ENCODE results near the gene CCDC86. TPM values are rescaled to one million over a fixed set of nuclear protein-coding genes. Genes with fewer than 3 reads are reported as not detected.

Gene CCDC86
- total RNA-seq, 1 experiment from 2014 or later = 22.3 TPM

DNA sequence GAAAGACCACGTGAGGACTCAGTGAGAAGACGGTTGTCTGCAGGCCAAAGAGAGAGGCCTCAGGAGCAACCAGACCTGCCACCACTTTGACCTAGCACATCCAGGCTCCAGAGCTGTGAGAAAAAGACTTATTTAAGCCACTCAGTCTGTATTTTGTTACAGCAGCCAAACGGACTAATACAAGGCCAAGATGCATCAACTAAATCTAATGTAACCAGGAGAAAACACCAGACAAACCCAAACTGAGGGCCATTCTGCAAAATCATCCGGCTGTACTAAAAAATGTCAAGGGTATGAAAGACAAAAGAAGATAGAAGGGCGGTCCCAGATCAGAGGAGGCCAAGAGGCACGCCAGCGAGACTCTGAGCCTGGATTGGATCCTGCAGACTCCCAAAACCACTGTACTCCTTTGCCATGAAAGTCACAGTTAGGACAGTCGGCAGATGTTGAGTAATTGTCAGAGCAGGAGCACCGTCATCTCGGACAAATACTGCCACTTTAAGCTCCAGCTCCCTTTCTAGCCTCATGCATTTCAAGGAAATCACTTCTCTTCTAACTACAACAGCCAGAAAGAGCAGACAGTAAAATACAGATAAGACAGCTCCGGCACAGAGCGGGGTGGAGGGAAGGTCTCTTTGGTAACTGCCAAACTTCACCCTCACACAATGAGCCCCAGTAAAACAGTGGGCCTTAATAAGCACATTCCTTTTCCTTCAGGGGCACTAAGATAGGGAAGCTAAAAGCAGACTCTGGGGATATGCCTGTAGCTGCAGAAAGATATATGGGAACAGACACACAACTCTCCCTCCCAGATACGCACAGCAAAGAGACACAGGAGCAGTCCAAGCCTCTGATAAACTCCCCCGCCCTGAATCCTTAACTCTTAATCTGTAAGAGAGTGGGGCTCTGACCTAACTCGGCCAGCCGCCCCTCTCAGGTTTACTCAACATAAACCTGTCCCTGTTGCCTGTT lies 21.9 kb downstream of the CCDC86 start:
- H3K27ac ChIP-seq = no peak overlapping the region
- H3K4me1 ChIP-seq (replicated peaks) = peaks cover 4% of the 10 kb centered on the region
- H3K36me3 ChIP-seq = no peaks in the 10 kb centered on the region
- DNase-seq (ENCODE audit: low read depth in 1 of 2, low spot score in 2 of 2) = no peak
- H3K9me3 ChIP-seq (replicated peaks) = 0 out of 2 replicates have a peak, but pooled peaks cover 3% of the 10 kb centered on the region
- no peak overlapping the region for H3K4me3 ChIP-seq
- no peaks in the 10 kb centered on the region; the same call in 1 of the 2 replicates for H3K27me3 ChIP-seq (replicated peaks)

DNA sequence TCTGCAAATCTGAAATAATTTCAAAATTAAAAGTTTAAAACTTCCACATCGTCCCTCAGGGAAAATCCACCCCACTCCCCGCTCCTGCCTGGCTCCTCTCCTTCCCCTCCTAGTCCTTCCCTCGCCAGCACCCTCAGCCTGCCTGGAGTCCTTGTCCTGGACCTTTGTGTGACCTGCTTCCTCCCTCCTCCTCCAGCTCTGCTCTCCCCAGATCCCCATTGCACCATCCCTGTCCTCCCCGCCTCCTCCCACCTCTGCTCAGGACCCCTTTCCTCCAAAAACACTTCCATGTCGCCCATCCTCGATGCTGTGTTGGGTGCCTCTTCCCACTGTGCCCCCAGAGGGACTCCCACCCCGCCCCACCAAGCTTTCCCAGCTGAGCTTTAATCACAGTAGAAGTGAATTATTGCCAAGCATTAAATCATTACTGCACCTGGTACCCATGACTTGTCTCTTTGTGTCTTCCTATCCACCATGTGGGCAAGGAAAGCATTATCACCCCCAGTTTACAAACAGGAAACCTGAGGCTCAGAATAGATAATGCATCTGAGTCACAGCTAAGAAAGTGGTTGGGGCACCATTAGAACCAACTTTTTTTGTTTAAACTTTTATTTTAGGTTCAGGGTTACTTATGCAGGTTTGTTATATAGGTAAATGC lies 23.1 kb downstream of the CCDC86 start:
- no peaks in the 10 kb centered on the region; the same call in 1 of the 2 replicates for H3K27me3 ChIP-seq (replicated peaks)
- no peaks in the 10 kb centered on the region for H3K36me3 ChIP-seq
- H3K9me3 ChIP-seq (replicated peaks) = 0 out of 2 replicates have a peak, but pooled peaks cover 3% of the 10 kb centered on the region
- no peaks in the 10 kb centered on the region for H3K4me1 ChIP-seq (replicated peaks)
- no peak for DNase-seq (ENCODE audit: low read depth in 1 of 2, low spot score in 2 of 2)
- no peak overlapping the region for H3K27ac ChIP-seq
- H3K4me3 ChIP-seq = no peak overlapping the region

DNA sequence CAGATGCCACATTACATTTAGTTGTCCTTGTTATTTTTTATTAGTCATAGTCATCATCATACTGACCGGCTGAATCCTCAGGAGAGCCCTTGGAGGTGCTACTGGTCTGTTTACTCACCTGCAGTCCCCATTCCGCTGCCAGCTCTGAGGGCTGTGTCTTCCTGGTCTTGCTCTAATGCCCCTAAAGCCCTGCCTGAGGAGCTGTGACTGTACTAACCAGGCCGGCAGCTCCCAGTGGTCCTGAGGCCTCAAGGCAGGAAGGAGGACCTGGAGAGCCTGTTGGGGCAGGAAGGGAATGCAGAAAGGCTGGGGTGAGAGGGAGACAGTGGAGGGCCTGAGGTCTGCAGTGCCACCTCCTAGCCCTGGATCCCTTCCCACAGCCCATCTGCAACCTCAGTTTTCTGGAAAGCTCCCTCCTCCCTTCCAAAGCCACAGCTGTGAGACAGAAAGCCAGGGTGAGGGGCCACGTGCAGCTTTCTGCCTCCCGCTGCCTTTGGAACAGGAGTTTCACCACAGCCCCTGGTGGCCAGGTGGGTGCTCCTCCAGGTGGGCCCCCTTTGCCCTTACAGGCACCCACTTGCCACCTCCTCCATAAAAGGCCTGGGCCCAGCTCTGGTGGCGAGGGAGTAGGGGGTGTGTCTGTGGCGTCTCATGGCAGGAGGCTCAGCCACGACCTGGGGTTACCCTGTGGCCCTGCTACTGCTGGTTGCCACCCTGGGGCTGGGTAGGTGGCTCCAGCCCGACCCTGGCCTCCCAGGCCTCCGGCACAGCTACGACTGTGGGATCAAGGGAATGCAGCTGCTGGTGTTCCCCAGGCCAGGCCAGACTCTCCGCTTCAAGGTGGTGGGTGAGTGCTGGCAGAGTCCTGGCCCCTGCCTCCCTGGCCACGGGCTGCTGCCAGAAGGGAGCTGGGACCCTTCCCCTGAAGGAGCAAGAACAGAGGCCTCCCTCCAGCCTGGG lies 25.3 kb downstream of the CCDC86 start, which contains the start of gene ZP1:
Gene ZP1 (plus strand): TSS at position 632 of the 960 bp plus-strand sequence. CDS start 20 bp downstream, at position 652.
- Histone ChIP-seq H3K4me1 (replicated peaks) (no peaks in the 10 kb centered on the region), H3K27ac (no peak within 1 kb of the TSS), H3K36me3 (no peaks in the 10 kb centered on the region), H3K27me3 (replicated peaks) (no peaks in the 10 kb centered on the region; the same call in 1 of the 2 replicates), H3K9me3 (replicated peaks) (0 out of 2 replicates have a peak, but pooled peaks cover 3% of the 10 kb centered on the region), H3K4me3 (no peak within 1 kb of the TSS)
- DNase-seq (ENCODE audit: low read depth in 1 of 2, low spot score in 2 of 2) = no peak

DNA sequence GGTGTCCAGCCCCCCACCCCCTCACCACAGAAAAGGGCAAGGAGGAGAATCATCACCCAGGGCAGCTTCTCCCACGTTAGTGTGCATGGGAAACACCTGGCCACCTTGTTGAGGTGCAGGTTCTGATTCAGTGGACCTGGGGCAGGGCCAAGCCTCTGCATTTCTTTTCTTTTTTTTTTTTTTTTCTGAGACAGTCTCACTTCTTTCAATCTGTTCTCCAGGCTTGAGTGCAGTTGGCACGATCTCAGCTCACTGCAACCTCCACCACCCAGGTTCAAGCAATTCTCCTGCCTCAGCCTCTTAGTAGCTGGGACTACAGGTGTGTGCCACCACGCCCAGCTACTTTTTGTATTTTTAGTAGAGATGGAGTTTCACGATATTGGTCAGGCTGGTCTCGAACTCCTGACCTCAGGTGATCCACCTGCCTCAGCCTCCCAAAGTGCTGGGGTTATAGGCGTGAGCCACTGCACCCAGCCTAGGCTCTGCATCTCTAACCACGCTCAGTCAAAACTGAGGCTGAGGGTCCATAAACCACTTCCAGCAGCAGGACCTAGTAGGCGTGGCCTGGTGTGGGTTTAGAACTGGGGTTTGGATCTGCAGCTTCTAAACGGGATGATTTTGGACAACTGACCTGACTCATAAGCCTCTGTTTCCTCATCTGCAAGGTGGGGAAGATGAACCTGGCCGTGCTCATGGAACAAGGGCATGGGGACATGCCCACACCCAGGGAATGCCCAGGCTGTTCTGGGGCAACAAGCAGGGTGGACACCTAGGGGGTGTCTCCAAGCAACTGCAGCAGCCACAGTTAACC lies 26.2 kb downstream of the CCDC86 start:
- 0 out of 2 replicates have a peak, but pooled peaks cover 3% of the 10 kb centered on the region for H3K9me3 ChIP-seq (replicated peaks)
- DNase-seq (ENCODE audit: low read depth in 1 of 2, low spot score in 2 of 2) = no peak

DNA sequence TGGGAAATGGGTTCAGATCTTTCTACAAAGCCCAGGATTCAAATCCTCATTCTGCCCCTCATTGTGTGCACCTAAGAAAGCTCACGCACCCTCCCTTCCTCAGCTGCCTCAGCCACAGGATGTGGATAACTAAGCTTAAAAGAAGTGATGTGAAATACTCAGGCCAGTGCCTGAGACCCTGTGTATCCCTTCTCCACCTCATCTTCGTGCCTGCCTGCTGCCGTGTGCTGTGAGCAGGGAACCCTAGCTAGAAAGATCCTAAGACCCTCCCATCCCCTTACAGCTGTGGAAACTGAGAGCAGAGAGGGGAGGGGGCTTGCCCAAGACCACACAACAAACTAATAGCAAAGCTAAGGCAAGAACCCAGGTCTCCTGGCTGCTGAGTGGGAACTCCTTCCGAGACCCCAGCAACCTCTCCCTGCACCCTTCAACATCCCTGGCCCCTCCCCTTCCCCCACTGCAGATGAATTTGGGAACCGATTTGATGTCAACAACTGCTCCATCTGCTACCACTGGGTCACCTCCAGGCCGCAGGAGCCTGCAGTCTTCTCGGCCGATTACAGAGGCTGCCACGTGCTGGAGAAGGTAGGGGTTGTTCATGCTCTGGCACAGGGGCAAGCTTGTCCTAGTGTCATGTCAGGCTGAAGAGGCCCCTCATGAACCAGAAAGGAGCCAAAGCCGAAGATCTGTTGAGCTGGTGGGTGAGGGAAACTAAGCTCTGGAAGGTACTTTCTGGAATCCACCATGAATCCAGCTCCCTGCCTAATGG lies 27.0 kb downstream of the CCDC86 start:
- no peak overlapping the region for H3K27ac ChIP-seq
- H3K36me3 ChIP-seq = no peaks in the 10 kb centered on the region
- no peak overlapping the region for H3K4me3 ChIP-seq
- H3K9me3 ChIP-seq (replicated peaks) = 0 out of 2 replicates have a peak, but pooled peaks cover 3% of the 10 kb centered on the region
- no peaks in the 10 kb centered on the region; the same call in 1 of the 2 replicates for H3K27me3 ChIP-seq (replicated peaks)
- peaks cover 10% of the 10 kb centered on the region for H3K4me1 ChIP-seq (replicated peaks)
- no peak for DNase-seq (ENCODE audit: low read depth in 1 of 2, low spot score in 2 of 2)

More for the DNA sequence above, 26.2 kb downstream of the CCDC86 start:
- Histone ChIP-seq H3K4me3 (no peak overlapping the region), H3K4me1 (replicated peaks) (peaks cover 5% of the 10 kb centered on the region), H3K27ac (no peak overlapping the region), H3K27me3 (replicated peaks) (no peaks in the 10 kb centered on the region; the same call in 1 of the 2 replicates), H3K36me3 (no peaks in the 10 kb centered on the region)

DNA sequence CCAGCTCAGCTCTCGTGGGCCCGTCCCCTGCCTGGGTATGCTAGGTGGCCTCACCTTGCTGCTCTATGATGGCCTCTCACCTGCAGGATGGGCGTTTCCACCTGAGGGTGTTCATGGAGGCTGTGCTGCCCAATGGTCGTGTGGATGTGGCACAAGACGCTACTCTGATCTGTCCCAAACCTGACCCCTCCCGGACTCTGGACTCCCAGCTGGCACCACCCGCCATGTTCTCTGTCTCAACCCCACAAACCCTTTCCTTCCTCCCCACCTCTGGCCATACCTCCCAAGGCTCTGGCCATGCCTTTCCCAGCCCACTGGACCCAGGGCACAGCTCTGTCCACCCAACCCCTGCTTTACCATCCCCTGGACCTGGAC lies 27.5 kb downstream of the CCDC86 start:
- Histone ChIP-seq H3K36me3 (no peaks in the 10 kb centered on the region), H3K4me3 (no peak overlapping the region), H3K27ac (no peak overlapping the region), H3K9me3 (replicated peaks) (0 out of 2 replicates have a peak, but pooled peaks cover 3% of the 10 kb centered on the region), H3K4me1 (replicated peaks) (peaks cover 10% of the 10 kb centered on the region), H3K27me3 (replicated peaks) (no peaks in the 10 kb centered on the region)
- no peak for DNase-seq (ENCODE audit: low read depth in 1 of 2, low spot score in 2 of 2)

DNA sequence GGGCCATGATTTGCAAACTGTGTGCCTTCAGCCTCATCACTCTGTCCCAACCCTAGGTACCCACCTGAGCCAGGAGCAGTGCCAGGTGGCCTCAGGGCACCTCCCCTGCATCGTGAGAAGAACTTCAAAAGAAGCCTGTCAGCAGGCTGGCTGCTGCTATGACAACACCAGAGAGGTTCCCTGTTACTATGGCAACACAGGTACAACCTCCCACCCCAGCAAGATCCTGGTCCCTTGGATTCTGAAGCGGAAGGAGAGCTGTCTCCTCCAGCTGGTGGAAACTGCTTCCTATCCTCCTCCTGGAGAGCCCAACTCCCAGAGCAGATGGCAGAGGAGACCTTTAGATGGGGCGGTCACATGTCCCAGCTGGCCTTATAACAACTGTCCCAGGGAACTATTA lies 28.4 kb downstream of the CCDC86 start:
- H3K4me3 ChIP-seq = no peak overlapping the region
- H3K9me3 ChIP-seq (replicated peaks) = 0 out of 2 replicates have a peak, but pooled peaks cover 2% of the 10 kb centered on the region
- no peaks in the 10 kb centered on the region for H3K36me3 ChIP-seq
- DNase-seq (ENCODE audit: low read depth in 1 of 2, low spot score in 2 of 2) = no peak
- H3K27me3 ChIP-seq (replicated peaks) = no peaks in the 10 kb centered on the region
- peaks cover 10% of the 10 kb centered on the region for H3K4me1 ChIP-seq (replicated peaks)
- no peak overlapping the region for H3K27ac ChIP-seq

DNA sequence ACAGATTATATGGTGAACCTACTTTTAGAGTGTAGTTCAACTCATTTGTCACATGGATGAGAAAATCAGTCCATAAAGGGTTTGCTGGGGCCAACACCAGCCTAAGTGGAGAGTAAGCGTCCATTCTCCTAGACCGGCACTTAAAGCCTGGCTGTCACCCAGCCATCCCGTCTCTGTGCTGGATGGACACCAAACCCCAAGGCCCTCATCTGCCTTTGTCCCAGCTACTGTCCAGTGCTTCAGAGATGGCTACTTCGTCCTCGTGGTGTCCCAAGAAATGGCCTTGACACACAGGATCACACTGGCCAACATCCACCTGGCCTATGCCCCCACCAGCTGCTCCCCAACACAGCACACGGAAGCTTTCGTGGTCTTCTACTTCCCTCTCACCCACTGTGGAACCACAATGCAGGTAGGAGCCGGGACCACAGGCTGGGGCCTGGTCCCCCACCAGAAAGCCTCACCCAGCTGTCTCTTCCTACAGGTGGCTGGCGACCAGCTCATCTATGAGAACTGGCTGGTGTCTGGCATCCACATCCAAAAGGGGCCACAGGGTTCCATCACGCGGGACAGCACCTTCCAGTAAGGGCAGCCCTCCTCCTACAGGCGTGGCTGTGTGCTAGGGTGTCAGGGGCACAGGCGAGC lies 28.9 kb downstream of the CCDC86 start:
- DNase-seq (ENCODE audit: low read depth in 1 of 2, low spot score in 2 of 2) = no peak

DNA sequence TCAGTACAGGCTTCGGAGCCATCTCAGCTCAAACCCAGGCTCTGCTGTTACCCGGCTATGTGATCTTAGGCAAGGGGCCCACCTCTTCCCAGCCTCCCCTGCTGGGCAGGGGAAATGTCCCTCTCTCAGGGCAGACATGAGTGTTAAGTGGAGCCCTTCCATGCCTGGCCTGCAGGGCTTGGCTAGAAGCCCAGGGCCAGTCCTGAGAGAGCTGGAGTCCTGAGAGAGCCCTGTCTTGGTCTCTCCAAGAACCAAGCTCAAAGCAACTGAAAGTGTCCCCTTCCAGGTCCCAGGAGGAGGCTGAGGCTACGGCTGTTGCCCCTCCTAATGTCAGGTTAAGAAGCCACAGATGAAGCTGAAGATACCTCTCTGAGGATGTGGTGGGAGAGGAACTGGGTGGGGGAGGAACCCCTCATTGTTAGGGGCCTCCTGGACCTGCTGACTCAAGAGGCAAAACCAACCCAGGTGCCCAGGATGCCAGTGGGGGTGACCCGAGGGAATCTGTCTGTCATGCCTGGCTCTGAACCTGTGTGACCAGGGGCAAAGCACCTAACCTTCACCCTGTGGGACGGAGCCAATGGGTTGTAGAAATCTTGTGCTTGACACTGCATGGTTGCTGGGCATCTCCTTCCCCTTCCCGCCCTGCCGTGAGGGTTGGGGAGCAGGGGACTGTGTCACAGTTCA lies 29.6 kb downstream of the CCDC86 start:
- H3K36me3 ChIP-seq = no peaks in the 10 kb centered on the region
- H3K4me3 ChIP-seq = no peak overlapping the region
- H3K4me1 ChIP-seq (replicated peaks) = peaks cover 10% of the 10 kb centered on the region
- H3K27me3 ChIP-seq (replicated peaks) = no peaks in the 10 kb centered on the region
- no peak for DNase-seq (ENCODE audit: low read depth in 1 of 2, low spot score in 2 of 2)
- H3K27ac ChIP-seq = no peak overlapping the region
- H3K9me3 ChIP-seq (replicated peaks) = no peaks in the 10 kb centered on the region

More for the DNA sequence above, 28.9 kb downstream of the CCDC86 start:
- H3K4me3 ChIP-seq = no peak overlapping the region
- H3K4me1 ChIP-seq (replicated peaks) = peaks cover 10% of the 10 kb centered on the region
- no peak overlapping the region for H3K27ac ChIP-seq
- H3K36me3 ChIP-seq = no peaks in the 10 kb centered on the region
- no peaks in the 10 kb centered on the region for H3K27me3 ChIP-seq (replicated peaks)
- no peaks in the 10 kb centered on the region for H3K9me3 ChIP-seq (replicated peaks)

DNA sequence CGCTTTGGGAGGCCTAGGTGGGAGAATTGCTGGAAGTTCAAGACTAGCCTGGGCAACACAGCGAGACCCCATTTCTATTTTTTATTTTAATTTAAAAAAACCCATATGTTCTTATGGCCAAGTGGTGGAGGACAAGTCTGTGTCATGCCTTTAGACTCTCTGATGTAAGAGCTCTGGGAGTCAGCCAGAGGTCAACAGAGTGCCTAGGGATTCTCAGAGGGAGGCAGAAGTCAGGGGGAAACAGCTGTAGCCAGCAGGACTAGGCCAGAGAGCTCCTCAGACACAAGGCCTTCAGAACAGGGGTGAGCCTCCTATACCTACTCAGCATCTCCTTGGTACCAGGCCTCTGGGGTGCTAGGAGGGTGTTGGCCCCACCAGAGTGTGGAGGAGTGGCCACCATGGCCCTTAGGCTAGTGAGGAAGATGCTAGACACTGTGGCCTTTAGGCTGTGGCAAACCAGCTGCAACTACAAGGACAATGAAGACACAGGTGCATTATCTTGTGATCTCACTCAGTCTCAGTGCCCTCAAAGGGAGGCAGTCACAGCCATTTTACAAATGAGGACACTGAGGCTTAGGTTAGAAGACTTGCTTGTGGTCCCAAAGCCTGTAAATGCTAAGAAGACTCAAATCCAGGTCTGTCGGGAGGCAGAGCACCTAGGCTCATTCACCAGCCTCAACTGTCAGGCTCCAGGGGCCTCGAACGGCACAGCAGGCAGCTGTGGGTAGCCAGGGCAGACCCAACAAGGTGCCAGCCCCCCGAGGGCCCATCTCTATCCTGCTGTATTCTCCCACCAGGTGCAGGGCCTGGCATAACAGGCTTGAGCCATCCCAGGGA lies 30.4 kb downstream of the CCDC86 start:
- Histone ChIP-seq H3K36me3 (no peaks in the 10 kb centered on the region), H3K27me3 (replicated peaks) (no peaks in the 10 kb centered on the region), H3K4me1 (replicated peaks) (peaks cover 10% of the 10 kb centered on the region), H3K4me3 (no peak overlapping the region), H3K9me3 (replicated peaks) (no peaks in the 10 kb centered on the region), H3K27ac (no peak overlapping the region)
- DNase-seq (ENCODE audit: low read depth in 1 of 2, low spot score in 2 of 2) = no peak

Data from SJSA1 (cell line).